ENCODE data around the gene SLC16A6.
"Not testable (repeated sequence)": the region's sequence is repeated elsewhere in the genome, so short reads cannot be mapped to it uniquely, and the experiment has no call there.

The SLC16A6 gene

DNA sequence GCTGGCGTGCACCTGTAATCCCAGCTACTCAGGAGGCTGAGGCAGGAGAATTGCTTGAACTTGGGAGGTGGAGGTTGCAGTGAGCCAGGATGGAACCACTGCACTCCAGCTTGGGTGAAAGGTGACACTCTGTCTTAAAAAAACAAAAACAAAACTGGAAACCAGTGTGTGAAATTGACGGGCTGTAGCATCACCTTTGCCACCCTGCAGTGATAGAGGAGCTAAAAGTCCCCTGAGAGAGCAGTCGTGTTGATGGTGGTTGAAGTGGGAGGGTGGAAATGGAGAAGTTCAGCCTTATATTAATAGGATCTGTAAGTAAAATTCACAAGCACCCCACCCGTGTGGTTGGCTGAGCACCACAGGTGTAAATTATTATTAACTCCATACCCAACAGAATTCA, 65.9 kb downstream of the SLC16A6 start:
- DNase-seq (ENCODE audit: low read depth in 1 of 2, low spot score in 1 of 2) = not testable (repeated sequence)

- no peak for DNase-seq (ENCODE audit: low read depth in 1 of 2, low spot score in 1 of 2)
Observed at GRCh38 chr17:68222606-68223005, 68.3 kb downstream of the SLC16A6 start.

GRCh38 chr17:68221786-68222185, 69.1 kb downstream of the SLC16A6 start:
- DNase-seq (ENCODE audit: low read depth in 1 of 2, low spot score in 1 of 2) = no peak

DNA sequence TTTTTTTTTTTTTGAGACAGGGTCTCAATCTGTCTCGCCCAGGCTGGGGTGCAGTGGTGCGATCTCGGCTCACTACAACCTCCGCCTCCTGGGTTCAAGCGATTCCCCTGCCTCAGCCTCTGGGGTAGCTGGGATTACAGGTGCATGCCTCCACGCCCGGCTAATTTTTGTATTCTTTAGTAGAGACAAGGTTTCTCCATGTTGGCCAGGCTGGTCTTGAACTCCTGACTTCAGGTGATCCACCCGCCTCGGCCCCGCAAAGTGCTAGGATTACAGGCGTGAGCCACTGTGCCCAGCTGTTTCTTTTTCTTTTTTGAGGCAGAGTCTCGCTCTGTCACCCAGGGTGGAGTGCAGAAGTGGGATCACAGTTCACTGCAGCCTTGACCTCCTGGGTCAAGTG, 70.1 kb downstream of the SLC16A6 start:
- DNase-seq (ENCODE audit: low read depth in 1 of 2, low spot score in 1 of 2) = not testable (repeated sequence)

DNA sequence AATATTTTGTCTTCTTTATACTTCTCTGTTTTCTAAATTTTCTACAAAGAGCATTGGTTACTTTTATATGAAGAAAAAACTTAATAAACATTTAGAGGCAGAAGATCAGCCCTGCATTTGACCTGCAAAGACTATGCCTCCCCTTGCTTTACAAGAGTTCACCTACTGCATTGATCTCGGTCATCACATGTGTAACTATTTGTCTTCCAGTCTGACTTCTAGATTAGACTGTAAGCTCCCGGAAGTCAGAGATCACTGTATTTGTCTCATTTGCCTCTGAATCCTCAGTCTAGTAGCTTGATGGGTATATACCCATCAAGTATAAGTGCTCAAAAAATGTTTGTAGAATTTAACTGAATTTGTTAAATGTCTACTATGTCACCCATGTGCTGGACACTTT, 70.7 kb downstream of the SLC16A6 start:
- not testable (repeated sequence) for DNase-seq (ENCODE audit: low read depth in 1 of 2, low spot score in 1 of 2)

GRCh38 chr17:68219429-68219828, 71.5 kb downstream of the SLC16A6 start:
- DNase-seq (ENCODE audit: low read depth in 1 of 2, low spot score in 1 of 2) = not testable (repeated sequence)
